DND-41 (cell line): Measurements from ENCODE around the gene SDCCAG8.

Experiments
- ATAC-seq: fragments of 200-7000 bp; cut with Tn5 transposase; 3 replicates; pipeline ENCODE4 v1.9.1; 2021; ENCODE audit warnings: low read depth; ENCODE audit not compliant: insufficient read depth
- DNase-seq: peaks from one replicate; pipeline ENCODE4 v3.0.0-alpha.2; 2020
- H2AFZ ChIP-seq: 2 replicates; pipeline ENCODE4 v1.6.0; 2012; ENCODE audit warnings: low read depth, low read length
- H3K27ac ChIP-seq: 2 replicates; pipeline ENCODE4 v1.5.1; 2012; ENCODE audit warnings: low read length, inconsistent platforms
- H3K27me3 ChIP-seq: fragments of 200-600 bp; sonication (generic); 2 replicates; pipeline ENCODE4 v1.6.0; 2012; ENCODE audit warnings: low read length, mild to moderate bottlenecking, inconsistent platforms; ENCODE audit not compliant: insufficient read depth, poor library complexity
- H3K36me3 ChIP-seq: 2 replicates; pipeline ENCODE4 v1.5.1; 2012; ENCODE audit warnings: low read length, inconsistent platforms; ENCODE audit not compliant: insufficient read depth
- H3K4me1 ChIP-seq: 2 replicates; pipeline ENCODE4 v1.5.1; 2012; ENCODE audit warnings: mild to moderate bottlenecking, low read length; ENCODE audit not compliant: insufficient read depth
- H3K4me2 ChIP-seq: 2 replicates; pipeline ENCODE4 v1.6.0; 2012; ENCODE audit warnings: mild to moderate bottlenecking, moderate library complexity, low read length, inconsistent platforms; ENCODE audit not compliant: insufficient read depth
- H3K4me3 ChIP-seq, 2 experiments: fragments of 200-600 bp in 1 of 2; shearing (Covaris generic) in 1 of 2; 2 replicates each; pipeline ENCODE4 v1.5.1; 2012 to 2016; ENCODE audit warnings: inconsistent platforms in 2 of 2, low read length in 2 of 2, mild to moderate bottlenecking in 2 of 2, low read depth in 1 of 2, moderate library complexity in 1 of 2
- H3K79me2 ChIP-seq: 2 replicates; pipeline ENCODE4 v1.6.0; 2012; ENCODE audit warnings: low read length, inconsistent platforms; ENCODE audit not compliant: insufficient read depth
- H3K9ac ChIP-seq: 2 replicates; pipeline ENCODE4 v1.6.0; 2012; ENCODE audit warnings: low read depth, mild to moderate bottlenecking, inconsistent platforms, low read length, moderate library complexity
- H3K9me3 ChIP-seq: 2 replicates; pipeline ENCODE4 v1.5.1; 2012; ENCODE audit warnings: low read length, moderate library complexity, mild to moderate bottlenecking, inconsistent platforms; ENCODE audit not compliant: insufficient read depth, severe bottlenecking
- H4K20me1 ChIP-seq: 2 replicates; pipeline ENCODE4 v1.6.0; 2012; ENCODE audit warnings: low read length; ENCODE audit not compliant: insufficient read depth
- EZH2 ChIP-seq: IDR thresholded peaks from 3 replicates; pipeline ENCODE4 v1.6.1; 2012; ENCODE audit warnings: borderline replicate concordance, low read depth, mild to moderate bottlenecking, moderate library complexity, low read length, inconsistent platforms; ENCODE audit not compliant: severe bottlenecking
- TF ChIP-seq, protein P1 (sequence below): IDR thresholded peaks from 2 replicates; pipeline ENCODE4 v1.5.1; 2012; ENCODE audit warnings: borderline replicate concordance, low read length, moderate library complexity, mild to moderate bottlenecking; ENCODE audit not compliant: poor library complexity, severe bottlenecking; ENCODE audit errors: extremely low read depth

SDCCAG8 gene

DNA sequence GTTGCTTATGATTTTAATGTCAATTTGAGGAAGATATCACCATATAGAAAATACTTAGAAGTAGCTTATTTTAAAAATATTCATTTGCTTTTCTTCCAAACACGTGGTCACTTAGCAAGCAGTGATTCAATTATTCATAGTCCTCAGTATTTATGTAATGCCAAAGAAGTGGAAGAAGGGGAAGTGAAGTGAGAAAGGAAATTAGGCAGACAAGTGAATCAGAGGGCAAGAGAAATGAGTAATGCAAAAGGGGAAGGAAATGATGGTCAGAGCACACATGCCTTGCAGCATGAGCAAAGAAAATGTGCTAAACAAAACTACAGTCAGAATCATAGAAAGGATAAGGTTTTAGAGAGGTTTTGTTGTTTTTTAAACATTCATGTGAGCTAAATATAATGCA is 31.8 kb downstream of the SDCCAG8 start:
- TF ChIP-seq EZH2, result no peak
- TF ChIP-seq, protein P1, sequence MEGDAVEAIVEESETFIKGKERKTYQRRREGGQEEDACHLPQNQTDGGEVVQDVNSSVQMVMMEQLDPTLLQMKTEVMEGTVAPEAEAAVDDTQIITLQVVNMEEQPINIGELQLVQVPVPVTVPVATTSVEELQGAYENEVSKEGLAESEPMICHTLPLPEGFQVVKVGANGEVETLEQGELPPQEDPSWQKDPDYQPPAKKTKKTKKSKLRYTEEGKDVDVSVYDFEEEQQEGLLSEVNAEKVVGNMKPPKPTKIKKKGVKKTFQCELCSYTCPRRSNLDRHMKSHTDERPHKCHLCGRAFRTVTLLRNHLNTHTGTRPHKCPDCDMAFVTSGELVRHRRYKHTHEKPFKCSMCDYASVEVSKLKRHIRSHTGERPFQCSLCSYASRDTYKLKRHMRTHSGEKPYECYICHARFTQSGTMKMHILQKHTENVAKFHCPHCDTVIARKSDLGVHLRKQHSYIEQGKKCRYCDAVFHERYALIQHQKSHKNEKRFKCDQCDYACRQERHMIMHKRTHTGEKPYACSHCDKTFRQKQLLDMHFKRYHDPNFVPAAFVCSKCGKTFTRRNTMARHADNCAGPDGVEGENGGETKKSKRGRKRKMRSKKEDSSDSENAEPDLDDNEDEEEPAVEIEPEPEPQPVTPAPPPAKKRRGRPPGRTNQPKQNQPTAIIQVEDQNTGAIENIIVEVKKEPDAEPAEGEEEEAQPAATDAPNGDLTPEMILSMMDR, result no peak
- H3K36me3 ChIP-seq, result peaks cover 54% of the 10 kb centered on the region
- ATAC-seq (no peak), DNase-seq (no peak)
- H3K27me3 ChIP-seq, result no peaks in the 10 kb centered on the region
- H4K20me1 ChIP-seq, result no peaks in the 10 kb centered on the region
- H3K9ac ChIP-seq, result no peak overlapping the region
- H3K4me3 ChIP-seq, result no peak overlapping the region
- no peaks in the 10 kb centered on the region for H3K79me2 ChIP-seq
- no peaks in the 10 kb centered on the region for H3K9me3 ChIP-seq
- H2AFZ ChIP-seq, result no peak overlapping the region
- H3K4me1 ChIP-seq, result no peaks in the 10 kb centered on the region
- H3K27ac ChIP-seq, result no peak overlapping the region
- no peak overlapping the region for H3K4me2 ChIP-seq

DNA sequence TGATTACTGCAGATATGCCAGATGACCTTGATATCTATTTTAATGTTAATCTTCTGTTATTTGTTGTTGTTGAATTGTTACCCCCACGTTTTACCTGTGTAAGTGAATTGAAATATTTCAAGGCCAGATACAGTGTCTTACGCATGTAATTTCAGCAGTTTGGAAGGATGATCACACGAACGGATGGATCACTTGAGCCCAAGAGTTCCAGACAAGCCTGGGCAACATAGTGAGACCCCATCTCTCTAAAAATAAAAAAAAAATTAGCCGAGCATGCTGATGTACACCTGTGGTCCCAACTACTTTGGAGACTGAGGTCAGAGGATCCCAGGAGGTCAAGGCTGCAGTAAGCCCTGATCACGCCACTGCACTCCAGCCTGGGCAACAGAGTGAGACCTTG is 32.2 kb downstream of the SDCCAG8 start:
- no peaks in the 10 kb centered on the region for H3K9me3 ChIP-seq
- DNase-seq (no peak), ATAC-seq (no peak)
- no peaks in the 10 kb centered on the region for H3K27me3 ChIP-seq
- TF ChIP-seq EZH2, result no peak
- TF ChIP-seq, protein P1, result no peak
- H3K36me3 ChIP-seq, result peaks cover 58% of the 10 kb centered on the region
- no peak overlapping the region for H3K9ac ChIP-seq
- no peak overlapping the region for H3K4me2 ChIP-seq
- no peak overlapping the region for H2AFZ ChIP-seq
- H3K27ac ChIP-seq, result no peak overlapping the region
- no peak overlapping the region for H3K4me3 ChIP-seq
- no peaks in the 10 kb centered on the region for H4K20me1 ChIP-seq
- H3K4me1 ChIP-seq, result no peaks in the 10 kb centered on the region
- no peaks in the 10 kb centered on the region for H3K79me2 ChIP-seq

DNA sequence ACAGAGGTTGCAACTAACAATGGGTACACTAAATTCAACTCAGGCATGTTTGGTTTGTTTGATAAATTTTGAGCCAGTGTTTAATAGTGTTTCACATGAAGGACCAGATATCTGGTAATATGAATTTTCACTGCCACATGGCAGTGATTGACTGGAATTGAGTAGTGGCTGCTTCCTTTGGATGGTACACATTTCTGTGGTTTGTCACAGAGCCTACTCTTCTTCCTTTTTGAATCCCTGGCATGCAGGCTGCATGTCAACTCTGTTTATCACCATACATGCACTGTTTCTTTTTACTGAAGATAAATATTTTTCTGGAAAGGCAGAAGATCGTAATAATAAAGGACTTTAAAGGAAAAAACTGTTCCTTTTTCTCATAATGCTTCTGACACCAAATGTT is 35.5 kb downstream of the SDCCAG8 start:
- DNase-seq (no peak), ATAC-seq (no peak)
- H3K79me2 ChIP-seq, result no peaks in the 10 kb centered on the region
- no peaks in the 10 kb centered on the region for H4K20me1 ChIP-seq
- peaks cover 4% of the 10 kb centered on the region for H3K9me3 ChIP-seq
- no peak overlapping the region for H3K4me3 ChIP-seq
- H3K4me1 ChIP-seq, result no peaks in the 10 kb centered on the region
- no peak for TF ChIP-seq EZH2
- TF ChIP-seq, protein P1, result no peak
- no peak overlapping the region for H3K9ac ChIP-seq
- no peak overlapping the region for H3K4me2 ChIP-seq
- no peak overlapping the region for H3K27ac ChIP-seq
- no peak overlapping the region for H2AFZ ChIP-seq
- no peaks in the 10 kb centered on the region for H3K27me3 ChIP-seq
- H3K36me3 ChIP-seq, result peaks cover 53% of the 10 kb centered on the region

- Histone ChIP-seq H3K9me3 (peaks cover 4% of the 10 kb centered on the region), H3K36me3 (peaks cover 47% of the 10 kb centered on the region), H4K20me1 (no peaks in the 10 kb centered on the region), H3K4me2 (no peak overlapping the region), H3K79me2 (no peaks in the 10 kb centered on the region), H2AFZ (no peak overlapping the region), H3K4me1 (no peaks in the 10 kb centered on the region), H3K9ac (no peak overlapping the region), H3K4me3 (no peak overlapping the region), H3K27ac (no peak overlapping the region), H3K27me3 (no peaks in the 10 kb centered on the region)
- DNase-seq (no peak), ATAC-seq (no peak)
- TF ChIP-seq, protein P1, result no peak
- TF ChIP-seq EZH2, result no peak
Observed at GRCh38 chr1:243292117-243292516, 36.3 kb downstream of the SDCCAG8 start.
